Measurements from ENCODE around the gene VSTM4.

VSTM4 gene

GRCh38 chr10:49038711-49039110, 76.6 kb downstream of the VSTM4 start:
- TF ChIP-seq USF1 (IDR thresholded peaks at IDR 0.05): no peak
- TF ChIP-seq FOXM1 (IDR thresholded peaks at IDR 0.05; ENCODE audit: borderline replicate concordance, low read depth): no peak

DNA sequence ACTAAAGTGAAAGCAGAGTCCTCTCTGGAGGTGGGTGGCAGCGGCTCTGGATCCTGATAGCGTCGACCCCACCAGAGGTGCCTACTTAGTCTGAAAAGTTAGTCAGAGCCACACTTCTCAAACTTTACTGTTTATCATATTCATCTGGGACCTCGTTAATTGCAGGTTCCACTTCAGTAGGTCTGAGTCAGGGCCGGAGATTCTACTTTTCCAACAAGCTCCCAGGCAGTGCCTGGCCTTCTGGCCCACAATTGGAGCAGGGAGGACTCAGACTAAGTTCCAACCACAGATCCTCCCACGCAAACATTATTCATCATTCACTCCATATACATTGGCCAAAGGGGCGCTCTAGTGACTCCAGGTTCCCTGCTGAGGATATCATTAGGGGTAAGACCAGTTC, 78.1 kb downstream of the VSTM4 start:
- peak; percentile 95 for TF ChIP-seq EGR1 (IDR thresholded peaks at IDR 0.05)
- peak; percentile 5; the same call in 1 of the 2 replicates for TF ChIP-seq RAD21 (IDR thresholded peaks at IDR 0.05; ENCODE audit: low read depth)
- no peak for TF ChIP-seq TCF12 (IDR thresholded peaks at IDR 0.05; ENCODE audit: low read depth)
- peak; percentile 48; the same call in 1 of the 2 replicates for TF ChIP-seq NFIC (IDR thresholded peaks at IDR 0.05)
- TF ChIP-seq EP300 (IDR thresholded peaks at IDR 0.05; ENCODE audit: borderline replicate concordance): peak; percentile 19; the same call in 1 of the 2 replicates

DNA sequence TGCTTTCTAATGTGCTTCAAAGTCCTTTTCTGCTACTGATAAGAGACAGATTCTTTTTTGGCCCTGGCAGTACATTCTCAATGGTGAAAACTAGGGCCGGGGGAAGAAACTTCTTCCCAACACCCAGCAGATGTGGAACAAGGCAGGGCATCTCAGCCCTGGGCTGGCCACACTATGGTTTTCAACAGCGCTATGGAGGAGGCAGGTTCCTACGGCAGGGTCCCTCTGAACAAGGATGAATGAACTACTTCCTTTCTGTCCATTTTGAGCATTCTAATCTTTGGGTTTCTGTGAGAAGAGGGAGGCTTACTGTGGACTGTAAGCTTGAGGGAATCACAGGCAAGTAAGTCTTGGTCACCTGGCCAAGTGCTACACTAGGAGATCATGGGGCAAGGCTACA, 78.7 kb downstream of the VSTM4 start:
- TF ChIP-seq FOXM1 (IDR thresholded peaks at IDR 0.05; ENCODE audit: borderline replicate concordance, low read depth): no peak
- TF ChIP-seq NFIC (IDR thresholded peaks at IDR 0.05): no peak
- no peak for TF ChIP-seq CREB1 (IDR thresholded peaks at IDR 0.05; ENCODE audit: low read depth)
- TF ChIP-seq YY1 (IDR thresholded peaks at IDR 0.05; ENCODE audit: low read depth): no peak
- TF ChIP-seq RAD21 (IDR thresholded peaks at IDR 0.05; ENCODE audit: low read depth): no peak
- TF ChIP-seq TCF12 (IDR thresholded peaks at IDR 0.05; ENCODE audit: low read depth): no peak
- TF ChIP-seq TEAD4 (IDR thresholded peaks at IDR 0.05): no peak
- no peak for TF ChIP-seq USF1 (IDR thresholded peaks at IDR 0.05)
- TF ChIP-seq ZBTB7A (IDR thresholded peaks at IDR 0.05; ENCODE audit: low read depth): no peak
- TF ChIP-seq EGR1 (IDR thresholded peaks at IDR 0.05): no peak
- TF ChIP-seq TAF1 (IDR thresholded peaks at IDR 0.05; ENCODE audit: low read depth): no peak
- no peak for TF ChIP-seq EP300 (IDR thresholded peaks at IDR 0.05; ENCODE audit: borderline replicate concordance)
- TF ChIP-seq REST (IDR thresholded peaks at IDR 0.05; ENCODE audit: low read depth): no peak

- TF ChIP-seq USF1 (IDR thresholded peaks at IDR 0.05): no peak
- TF ChIP-seq FOXM1 (IDR thresholded peaks at IDR 0.05; ENCODE audit: borderline replicate concordance, low read depth): no peak
- TF ChIP-seq, protein P1, sequence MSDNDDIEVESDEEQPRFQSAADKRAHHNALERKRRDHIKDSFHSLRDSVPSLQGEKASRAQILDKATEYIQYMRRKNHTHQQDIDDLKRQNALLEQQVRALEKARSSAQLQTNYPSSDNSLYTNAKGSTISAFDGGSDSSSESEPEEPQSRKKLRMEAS (IDR thresholded peaks at IDR 0.05): no peak
- TF ChIP-seq EP300 (IDR thresholded peaks at IDR 0.05; ENCODE audit: borderline replicate concordance): no peak
- no peak for TF ChIP-seq CEBPB (IDR thresholded peaks at IDR 0.05)
- TF ChIP-seq TEAD4 (IDR thresholded peaks at IDR 0.05): no peak
- TF ChIP-seq ZBTB7A (IDR thresholded peaks at IDR 0.05; ENCODE audit: low read depth): no peak
- TF ChIP-seq CREB1 (IDR thresholded peaks at IDR 0.05; ENCODE audit: low read depth): no peak
- TF ChIP-seq NFIC (IDR thresholded peaks at IDR 0.05): no peak
- no peak for TF ChIP-seq EGR1 (IDR thresholded peaks at IDR 0.05)
- no peak for TF ChIP-seq REST (IDR thresholded peaks at IDR 0.05; ENCODE audit: low read depth)
- no peak for TF ChIP-seq TCF12 (IDR thresholded peaks at IDR 0.05; ENCODE audit: low read depth)
- TF ChIP-seq YY1 (IDR thresholded peaks at IDR 0.05; ENCODE audit: low read depth): no peak
- no peak for TF ChIP-seq RAD21 (IDR thresholded peaks at IDR 0.05; ENCODE audit: low read depth)
Measured at GRCh38 chr10:49035920-49036319, 79.4 kb downstream of the VSTM4 start.

- TF ChIP-seq, protein P1 (IDR thresholded peaks at IDR 0.05): no peak
- no peak for TF ChIP-seq NFIC (IDR thresholded peaks at IDR 0.05)
- 0 out of 2 replicates have a peak, but pooled peaks have one; percentile 12 for TF ChIP-seq USF1 (IDR thresholded peaks at IDR 0.05)
- TF ChIP-seq REST (IDR thresholded peaks at IDR 0.05; ENCODE audit: low read depth): no peak
- TF ChIP-seq TEAD4 (IDR thresholded peaks at IDR 0.05): no peak
Measured at GRCh38 chr10:49034925-49035324, 80.4 kb downstream of the VSTM4 start.

Measured in Ishikawa (cell line).